Astrocyte (in vitro differentiated cells and primary cell): ENCODE results near the gene IGF1R. TPM values are rescaled to one million over a fixed set of nuclear protein-coding genes. Genes with fewer than 3 reads are reported as not detected.

Experiments used
- DNase-seq: peaks from one replicate; pipeline ENCODE4 v3.0.0-alpha.2; 2010; ENCODE audit warnings: low read depth
- FAIRE-seq: peaks from 2 replicates; lab custom pipeline; 2011; peaks lifted over from hg19 to GRCh38; lab: Jason Lieb, UNC
- H2AFZ ChIP-seq: 2 replicates; pipeline ENCODE4 v1.6.0; 2012; ENCODE audit warnings: low read depth, low read length, inconsistent platforms
- H3K27ac ChIP-seq: 2 replicates; pipeline ENCODE4 v1.5.1; 2011; ENCODE audit warnings: low read depth, low read length, inconsistent platforms
- H3K27me3 ChIP-seq: 2 replicates; pipeline ENCODE4 v1.6.0; 2011; ENCODE audit warnings: low read length, inconsistent platforms; ENCODE audit not compliant: insufficient read depth
- H3K36me3 ChIP-seq: 2 replicates; pipeline ENCODE4 v1.5.1; 2011; ENCODE audit warnings: low read length, inconsistent platforms; ENCODE audit not compliant: insufficient read depth
- H3K4me1 ChIP-seq: 2 replicates; pipeline ENCODE4 v1.5.1; 2011; ENCODE audit warnings: low read length, inconsistent platforms; ENCODE audit not compliant: insufficient read depth
- H3K4me2 ChIP-seq: 2 replicates; pipeline ENCODE4 v1.6.0; 2012; ENCODE audit warnings: low read length, inconsistent platforms
- H3K4me3 ChIP-seq: 2 replicates; pipeline ENCODE4 v1.5.1; 2011; ENCODE audit warnings: low read depth, mild to moderate bottlenecking, low read length, inconsistent platforms; ENCODE audit not compliant: insufficient read depth
- H3K79me2 ChIP-seq: 2 replicates; pipeline ENCODE4 v1.6.0; 2012; ENCODE audit warnings: mild to moderate bottlenecking, low read length, inconsistent platforms; ENCODE audit not compliant: insufficient read depth
- H3K9ac ChIP-seq: 2 replicates; pipeline ENCODE4 v1.6.0; 2012; ENCODE audit warnings: mild to moderate bottlenecking, low read length, inconsistent platforms
- H3K9me3 ChIP-seq: 2 replicates; pipeline ENCODE4 v1.5.1; 2012; ENCODE audit warnings: low read depth, mild to moderate bottlenecking, low read length, inconsistent platforms; ENCODE audit not compliant: insufficient read depth
- H4K20me1 ChIP-seq: 2 replicates; pipeline ENCODE4 v1.6.0; 2012; ENCODE audit warnings: low read length, inconsistent platforms; ENCODE audit not compliant: insufficient read depth
- H3K27ac Mint-ChIP-seq: one replicate; pipeline ENCODE4 v1.8.0; 2021; ENCODE audit warnings: mild to moderate bottlenecking, mixed read lengths; ENCODE audit not compliant: unreplicated experiment
- H3K27me3 Mint-ChIP-seq: one replicate; pipeline ENCODE4 v1.8.0; 2021; ENCODE audit warnings: low read depth, mixed read lengths; ENCODE audit not compliant: unreplicated experiment
- H3K36me3 Mint-ChIP-seq: one replicate; pipeline ENCODE4 v1.8.0; 2021; ENCODE audit warnings: low read depth, mixed read lengths; ENCODE audit not compliant: unreplicated experiment
- H3K4me1 Mint-ChIP-seq: one replicate; pipeline ENCODE4 v1.8.0; 2021; ENCODE audit warnings: low read depth, mixed read lengths; ENCODE audit not compliant: unreplicated experiment
- H3K4me3 Mint-ChIP-seq: one replicate; pipeline ENCODE4 v1.8.0; 2021; ENCODE audit warnings: mild to moderate bottlenecking, moderate library complexity, mixed read lengths; ENCODE audit not compliant: unreplicated experiment
- H3K9me3 Mint-ChIP-seq: one replicate; pipeline ENCODE4 v1.8.0; 2021; ENCODE audit warnings: mild to moderate bottlenecking, mixed read lengths; ENCODE audit not compliant: unreplicated experiment
- EZH2 ChIP-seq: IDR thresholded peaks from 2 replicates; pipeline ENCODE4 v1.6.1; 2012; ENCODE audit warnings: mild to moderate bottlenecking, low read length, inconsistent platforms; ENCODE audit not compliant: insufficient read depth
- total RNA-seq: library from RNA; stranded (reverse); gene quantifications from 2 replicates; pipeline ENCODE4 v1.2.1, GENCODE V29; 2021
- TF ChIP-seq, protein P1 (sequence below): IDR thresholded peaks from 2 replicates; pipeline ENCODE4 v1.5.1; 2011; ENCODE audit warnings: low read depth, mild to moderate bottlenecking, inconsistent platforms, low read length, moderate library complexity; ENCODE audit not compliant: insufficient read depth

Gene IGF1R
- total RNA-seq, 1 donor from 2014 or later: 270 TPM

GRCh38 chr15:98949624-98950023, 301.3 kb downstream of the IGF1R start:
- no peaks in the 10 kb centered on the region for H3K27me3 ChIP-seq
- no peak overlapping the region for H3K4me3 ChIP-seq
- peaks cover 25% of the 10 kb centered on the region for H3K4me1 ChIP-seq
- peaks cover 43% of the 10 kb centered on the region for H3K36me3 ChIP-seq
- FAIRE-seq (no peak), DNase-seq (no peak)
- no peak overlapping the region for H3K4me2 ChIP-seq
- Mint-ChIP-seq H3K9me3 (no peaks in the 10 kb centered on the region), H3K27ac (no peak overlapping the region), H3K4me3 (no peak overlapping the region), H3K36me3 (peaks cover 31% of the 10 kb centered on the region), H3K4me1 (peaks cover 7% of the 10 kb centered on the region), H3K27me3 (no peaks in the 10 kb centered on the region)
- H2AFZ ChIP-seq: no peak overlapping the region
- no peak overlapping the region for H3K27ac ChIP-seq
- TF ChIP-seq EZH2: no peak
- TF ChIP-seq, protein P1, sequence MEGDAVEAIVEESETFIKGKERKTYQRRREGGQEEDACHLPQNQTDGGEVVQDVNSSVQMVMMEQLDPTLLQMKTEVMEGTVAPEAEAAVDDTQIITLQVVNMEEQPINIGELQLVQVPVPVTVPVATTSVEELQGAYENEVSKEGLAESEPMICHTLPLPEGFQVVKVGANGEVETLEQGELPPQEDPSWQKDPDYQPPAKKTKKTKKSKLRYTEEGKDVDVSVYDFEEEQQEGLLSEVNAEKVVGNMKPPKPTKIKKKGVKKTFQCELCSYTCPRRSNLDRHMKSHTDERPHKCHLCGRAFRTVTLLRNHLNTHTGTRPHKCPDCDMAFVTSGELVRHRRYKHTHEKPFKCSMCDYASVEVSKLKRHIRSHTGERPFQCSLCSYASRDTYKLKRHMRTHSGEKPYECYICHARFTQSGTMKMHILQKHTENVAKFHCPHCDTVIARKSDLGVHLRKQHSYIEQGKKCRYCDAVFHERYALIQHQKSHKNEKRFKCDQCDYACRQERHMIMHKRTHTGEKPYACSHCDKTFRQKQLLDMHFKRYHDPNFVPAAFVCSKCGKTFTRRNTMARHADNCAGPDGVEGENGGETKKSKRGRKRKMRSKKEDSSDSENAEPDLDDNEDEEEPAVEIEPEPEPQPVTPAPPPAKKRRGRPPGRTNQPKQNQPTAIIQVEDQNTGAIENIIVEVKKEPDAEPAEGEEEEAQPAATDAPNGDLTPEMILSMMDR: no peak
- peaks cover 46% of the 10 kb centered on the region for H4K20me1 ChIP-seq
- no peak overlapping the region for H3K9ac ChIP-seq
- no peaks in the 10 kb centered on the region for H3K9me3 ChIP-seq
- H3K79me2 ChIP-seq: peaks cover 9% of the 10 kb centered on the region

- Mint-ChIP-seq H3K9me3 (no peaks in the 10 kb centered on the region), H3K36me3 (peaks cover 25% of the 10 kb centered on the region), H3K27me3 (no peaks in the 10 kb centered on the region), H3K4me1 (peaks cover 7% of the 10 kb centered on the region), H3K4me3 (no peak overlapping the region), H3K27ac (no peak overlapping the region)
- Histone ChIP-seq H2AFZ (no peak overlapping the region), H3K79me2 (peaks cover 6% of the 10 kb centered on the region), H3K9me3 (no peaks in the 10 kb centered on the region), H3K36me3 (peaks cover 40% of the 10 kb centered on the region), H3K9ac (no peak overlapping the region), H3K4me1 (peaks cover 27% of the 10 kb centered on the region), H3K4me2 (no peak overlapping the region), H3K27ac (no peak overlapping the region), H4K20me1 (peaks cover 43% of the 10 kb centered on the region), H3K27me3 (no peaks in the 10 kb centered on the region), H3K4me3 (no peak overlapping the region)
- DNase-seq: no peak
- no peak for FAIRE-seq
- TF ChIP-seq, protein P1: no peak
- no peak for TF ChIP-seq EZH2
Measured at GRCh38 chr15:98950248-98950647, 301.9 kb downstream of the IGF1R start.

GRCh38 chr15:98951004-98951403, 302.7 kb downstream of the IGF1R start:
- H3K79me2 ChIP-seq: peaks cover 4% of the 10 kb centered on the region
- H3K36me3 ChIP-seq: peaks cover 35% of the 10 kb centered on the region
- FAIRE-seq: no peak
- H3K9me3 ChIP-seq: no peaks in the 10 kb centered on the region
- TF ChIP-seq EZH2: no peak
- peaks cover 27% of the 10 kb centered on the region for H3K4me1 ChIP-seq
- no peaks in the 10 kb centered on the region for H3K9me3 Mint-ChIP-seq
- no peak for DNase-seq
- no peak overlapping the region for H3K4me3 Mint-ChIP-seq
- H3K4me2 ChIP-seq: no peak overlapping the region
- H3K27me3 ChIP-seq: no peaks in the 10 kb centered on the region
- H3K27me3 Mint-ChIP-seq: no peaks in the 10 kb centered on the region
- peaks cover 20% of the 10 kb centered on the region for H3K36me3 Mint-ChIP-seq
- no peak overlapping the region for H3K27ac Mint-ChIP-seq
- no peak overlapping the region for H3K27ac ChIP-seq
- H2AFZ ChIP-seq: no peak overlapping the region
- H3K4me1 Mint-ChIP-seq: peaks cover 9% of the 10 kb centered on the region
- H3K4me3 ChIP-seq: no peak overlapping the region
- peaks cover 38% of the 10 kb centered on the region for H4K20me1 ChIP-seq
- no peak overlapping the region for H3K9ac ChIP-seq
